Choroid plexus epithelial cell (primary cell): Measurements from ENCODE around the gene SPAG16.

Experiments
- DNase-seq: peaks from one replicate; pipeline ENCODE4 v3.0.0-alpha.2; 2010; ENCODE audit warnings: low read depth
- H3K4me3 ChIP-seq: 2 replicates; pipeline ENCODE4 v1.5.1; 2011; ENCODE audit warnings: low read depth, mild to moderate bottlenecking, control low read depth, low read length, moderate library complexity
- TF ChIP-seq, protein P1 (sequence below): conservative IDR thresholded peaks from 2 replicates; pipeline ENCODE4 v1.5.1; 2011; ENCODE audit warnings: low read depth, mild to moderate bottlenecking, control low read depth, inconsistent platforms, low read length, moderate library complexity

The SPAG16 gene

DNA sequence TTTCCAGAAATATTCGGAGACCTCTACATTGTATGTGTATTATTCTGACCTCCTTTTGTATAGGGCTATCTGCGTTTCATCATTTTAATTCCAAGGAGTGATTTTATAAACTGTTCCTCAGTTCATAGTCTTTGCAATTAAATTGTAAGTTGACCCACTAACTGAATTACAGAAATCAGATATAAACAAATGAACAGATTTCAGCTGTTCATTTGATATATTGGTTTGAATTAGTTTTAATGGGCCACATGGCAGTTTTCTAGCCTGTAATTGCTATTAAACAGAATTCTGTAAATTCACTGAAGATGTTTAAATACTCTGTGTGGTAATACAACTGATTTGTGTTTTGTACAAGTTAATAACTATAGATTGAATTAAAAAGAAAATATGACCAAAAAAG is 780.2 kb downstream of the SPAG16 start:
- TF ChIP-seq, protein P1, sequence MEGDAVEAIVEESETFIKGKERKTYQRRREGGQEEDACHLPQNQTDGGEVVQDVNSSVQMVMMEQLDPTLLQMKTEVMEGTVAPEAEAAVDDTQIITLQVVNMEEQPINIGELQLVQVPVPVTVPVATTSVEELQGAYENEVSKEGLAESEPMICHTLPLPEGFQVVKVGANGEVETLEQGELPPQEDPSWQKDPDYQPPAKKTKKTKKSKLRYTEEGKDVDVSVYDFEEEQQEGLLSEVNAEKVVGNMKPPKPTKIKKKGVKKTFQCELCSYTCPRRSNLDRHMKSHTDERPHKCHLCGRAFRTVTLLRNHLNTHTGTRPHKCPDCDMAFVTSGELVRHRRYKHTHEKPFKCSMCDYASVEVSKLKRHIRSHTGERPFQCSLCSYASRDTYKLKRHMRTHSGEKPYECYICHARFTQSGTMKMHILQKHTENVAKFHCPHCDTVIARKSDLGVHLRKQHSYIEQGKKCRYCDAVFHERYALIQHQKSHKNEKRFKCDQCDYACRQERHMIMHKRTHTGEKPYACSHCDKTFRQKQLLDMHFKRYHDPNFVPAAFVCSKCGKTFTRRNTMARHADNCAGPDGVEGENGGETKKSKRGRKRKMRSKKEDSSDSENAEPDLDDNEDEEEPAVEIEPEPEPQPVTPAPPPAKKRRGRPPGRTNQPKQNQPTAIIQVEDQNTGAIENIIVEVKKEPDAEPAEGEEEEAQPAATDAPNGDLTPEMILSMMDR = no peak
- DNase-seq = no peak

DNA sequence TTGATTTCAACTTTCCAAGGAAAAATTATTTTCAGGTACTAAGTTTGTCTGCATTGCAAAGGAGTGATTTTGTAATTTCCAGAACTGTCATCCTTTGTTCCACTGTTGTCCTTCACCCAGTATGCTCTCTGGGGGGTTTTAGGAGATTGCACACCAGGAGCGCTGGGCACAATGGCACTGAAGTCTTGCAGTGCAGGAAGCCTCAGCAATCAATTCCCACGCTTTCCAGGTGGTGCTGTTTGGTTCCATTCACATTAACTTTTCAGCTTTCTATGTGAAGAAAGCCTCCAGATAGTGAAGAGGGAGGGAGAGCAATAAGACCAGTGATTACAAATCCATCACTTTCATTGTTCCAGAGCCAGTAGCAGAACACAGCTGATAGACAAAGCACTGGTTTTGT is 782.6 kb downstream of the SPAG16 start:
- no peak overlapping the region for H3K4me3 ChIP-seq
- no peak for DNase-seq
- TF ChIP-seq, protein P1 = no peak

More for the DNA sequence above, 780.2 kb downstream of the SPAG16 start:
- no peak overlapping the region for H3K4me3 ChIP-seq

DNA sequence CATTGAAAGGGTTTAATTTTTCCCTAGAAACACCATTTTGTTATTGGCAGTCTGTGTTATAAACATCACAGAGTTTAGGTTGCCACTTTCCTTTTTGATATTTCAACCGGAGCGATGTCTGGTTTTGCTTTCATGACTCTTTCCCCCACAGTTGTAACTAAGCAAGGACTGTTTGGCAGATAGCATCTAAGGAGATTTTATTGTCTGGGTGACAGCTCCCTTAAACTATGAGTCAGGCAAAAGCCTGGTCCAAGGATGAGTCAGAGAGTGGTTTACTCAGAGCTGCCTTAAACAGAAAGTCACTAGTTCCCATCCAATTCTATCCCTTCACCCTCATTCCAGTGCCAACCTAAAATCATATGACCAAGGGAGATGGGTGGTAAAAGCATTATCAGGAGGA is 785.0 kb downstream of the SPAG16 start:
- peak; percentile 76 for DNase-seq
- TF ChIP-seq, protein P1 = no peak
- H3K4me3 ChIP-seq = no peak overlapping the region

DNA sequence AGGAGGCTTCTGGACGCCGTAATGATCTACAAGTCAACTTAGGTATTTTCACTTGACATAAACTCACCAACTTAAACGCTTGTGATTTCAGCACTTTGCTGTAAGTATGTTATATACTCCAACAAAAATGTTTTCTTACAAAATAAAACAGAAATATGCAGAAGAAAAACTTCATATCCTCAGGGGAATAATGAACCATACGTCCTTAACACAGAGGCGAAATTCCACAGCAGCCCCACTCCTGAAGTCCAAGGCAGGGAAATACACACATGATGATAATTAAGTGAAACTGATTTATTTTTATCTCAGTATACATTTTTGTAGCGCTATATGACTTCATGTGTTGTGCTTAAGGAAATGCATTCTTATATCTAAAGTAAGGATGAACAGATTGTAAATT is 791.2 kb downstream of the SPAG16 start:
- peak; percentile 51 for DNase-seq
- H3K4me3 ChIP-seq = no peak overlapping the region
- TF ChIP-seq, protein P1 = no peak

DNA sequence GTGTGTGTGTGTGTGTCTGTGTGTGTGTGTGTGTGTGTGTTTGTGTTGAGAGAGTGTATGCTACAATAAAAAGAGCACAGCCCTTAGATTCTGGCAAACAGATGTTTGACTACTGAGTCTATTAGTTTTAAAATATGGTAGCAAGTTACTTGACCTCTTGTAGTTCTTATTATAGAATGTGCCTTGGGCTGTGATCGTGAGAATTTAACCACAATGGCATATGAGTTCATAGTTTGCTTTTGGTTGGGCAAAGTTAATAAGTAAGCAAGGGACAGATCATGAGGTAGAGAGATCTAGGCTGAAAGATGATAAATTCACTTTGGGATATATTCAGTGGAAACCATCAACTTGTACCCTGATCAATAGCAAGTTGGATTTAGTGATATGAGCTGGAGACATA is 792.3 kb downstream of the SPAG16 start:
- TF ChIP-seq, protein P1 = no peak
- H3K4me3 ChIP-seq = no peak overlapping the region
- no peak for DNase-seq

DNA sequence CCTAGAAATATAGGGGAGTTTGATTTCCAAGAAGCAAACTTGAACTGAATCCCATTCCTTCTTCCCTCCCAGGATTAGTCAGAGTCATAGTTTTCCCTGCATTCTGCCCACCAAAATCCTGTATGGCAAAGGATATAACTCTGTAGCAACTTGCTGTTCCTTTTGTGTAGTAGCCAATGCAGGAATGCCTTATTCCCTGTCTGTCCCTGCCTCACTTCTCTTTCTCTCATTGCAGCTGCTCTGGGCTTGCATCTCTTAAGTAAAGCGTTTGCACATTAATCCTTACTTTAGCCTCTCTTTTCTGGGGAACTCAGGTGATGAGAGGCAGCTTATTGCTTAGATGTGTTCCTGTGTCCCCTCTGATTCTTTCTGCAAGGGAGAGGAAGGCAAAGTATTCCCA is 793.5 kb downstream of the SPAG16 start:
- TF ChIP-seq, protein P1 = no peak
- no peak overlapping the region for H3K4me3 ChIP-seq
- no peak for DNase-seq

DNA sequence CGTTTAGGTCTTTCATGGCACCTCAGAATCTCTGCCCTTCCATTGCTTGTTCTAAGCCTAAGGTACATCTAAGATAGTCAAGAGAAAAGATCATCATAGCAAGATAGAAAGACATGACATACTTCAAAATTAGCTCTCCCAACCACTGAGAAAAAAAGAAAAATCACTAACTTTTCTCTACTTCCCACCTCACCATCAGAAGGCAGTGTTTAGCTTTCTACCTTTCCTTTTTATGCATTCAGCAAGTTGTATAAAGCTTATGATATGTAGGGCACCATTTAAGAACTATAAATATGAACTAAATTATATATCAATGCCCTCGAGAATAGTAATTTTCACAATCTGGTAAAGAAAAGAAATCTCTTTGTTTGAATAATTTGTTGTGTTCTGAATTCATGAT is 794.8 kb downstream of the SPAG16 start:
- no peak for DNase-seq
- TF ChIP-seq, protein P1 = no peak
- H3K4me3 ChIP-seq = no peak overlapping the region
